Stimulated activated CD8-positive, alpha-beta memory T cell treated with anti-CD3 and anti-CD28 coated beads, Interleukin-7, amount 100 ng/mL, for 1 hour (primary cell): Measurements from ENCODE around the gene FBXL7.
"Not testable (repeated sequence)": the region's sequence is repeated elsewhere in the genome, so short reads cannot be mapped to it uniquely, and the experiment has no call there.

Experiments
- DNase-seq, 2 donors: peaks; one replicate each; pipeline ENCODE4 v3.0.0-alpha.2; 2020; ENCODE audit warnings: low read depth in 2 of 2

The FBXL7 gene

GRCh38 chr5:15806613-15807012 is 306.6 kb downstream of the FBXL7 start:
- no peak for DNase-seq

GRCh38 chr5:15807248-15807647 is 307.3 kb downstream of the FBXL7 start:
- no peak for DNase-seq

- DNase-seq, result no peak
Observed at GRCh38 chr5:15807871-15808270, 307.9 kb downstream of the FBXL7 start.

- DNase-seq, result no peak
Observed at GRCh38 chr5:15808577-15808976, 308.6 kb downstream of the FBXL7 start.

- DNase-seq, result no peak
Observed at GRCh38 chr5:15819617-15820016, 319.6 kb downstream of the FBXL7 start.

GRCh38 chr5:15821506-15821905 is 321.5 kb downstream of the FBXL7 start:
- no peak for DNase-seq

GRCh38 chr5:15823398-15823797 is 323.4 kb downstream of the FBXL7 start:
- DNase-seq, result no peak

- no peak for DNase-seq
Observed at GRCh38 chr5:15827741-15828140, 327.8 kb downstream of the FBXL7 start.

GRCh38 chr5:15831408-15831807 is 331.4 kb downstream of the FBXL7 start:
- no peak for DNase-seq

- no peak for DNase-seq
Observed at GRCh38 chr5:15833365-15833764, 333.4 kb downstream of the FBXL7 start.

- DNase-seq, result no peak
Observed at GRCh38 chr5:15834596-15835245, 334.7 kb downstream of the FBXL7 start.

GRCh38 chr5:15835514-15835913 is 335.5 kb downstream of the FBXL7 start:
- no peak for DNase-seq

- no peak for DNase-seq
Observed at GRCh38 chr5:15837551-15838289, 337.7 kb downstream of the FBXL7 start.

- no peak for DNase-seq
Observed at GRCh38 chr5:15844253-15844652, 344.3 kb downstream of the FBXL7 start.

GRCh38 chr5:15844871-15845270 is 344.9 kb downstream of the FBXL7 start:
- no peak for DNase-seq

GRCh38 chr5:15850536-15850935 is 350.6 kb downstream of the FBXL7 start:
- no peak for DNase-seq

GRCh38 chr5:15850939-15851341 is 351.0 kb downstream of the FBXL7 start:
- DNase-seq, result no peak

GRCh38 chr5:15852217-15852616 is 352.2 kb downstream of the FBXL7 start:
- DNase-seq, result no peak

GRCh38 chr5:15852949-15853348 is 353.0 kb downstream of the FBXL7 start:
- no peak for DNase-seq

- no peak for DNase-seq
Observed at GRCh38 chr5:15858326-15858725, 358.3 kb downstream of the FBXL7 start.

GRCh38 chr5:15864536-15865215 is 364.7 kb downstream of the FBXL7 start:
- no peak for DNase-seq

GRCh38 chr5:15872259-15872658 is 372.3 kb downstream of the FBXL7 start:
- DNase-seq, result not testable (repeated sequence)

GRCh38 chr5:15877914-15878313 is 377.9 kb downstream of the FBXL7 start:
- no peak for DNase-seq
